ENCODE results near the gene NUP210L.

Gene NUP210L

DNA sequence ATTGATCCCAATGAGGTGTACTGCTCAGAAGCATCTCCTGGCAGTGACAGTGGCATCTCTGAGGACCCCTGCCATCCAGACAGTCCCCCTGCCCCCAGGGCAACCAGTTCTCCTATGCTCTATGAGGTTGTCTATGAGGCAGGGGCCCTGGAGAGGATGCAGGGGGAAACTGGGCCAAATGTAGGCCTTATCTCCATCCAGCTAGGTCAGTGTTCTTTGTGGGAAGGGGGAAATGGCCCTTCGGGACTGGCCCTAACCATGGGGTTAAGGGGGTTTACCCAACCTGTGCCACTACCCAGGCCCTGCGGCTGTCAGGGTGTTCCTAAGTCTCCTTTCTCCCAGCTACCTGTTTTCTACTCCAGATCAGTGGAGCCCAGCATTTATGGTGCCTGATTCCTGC is 185.9 kb downstream of the NUP210L start:
- Histone ChIP-seq H3K4me1 (ENCODE audit: control insufficient read depth, insufficient read depth, low read depth, low read length) (peaks cover 10% of the 10 kb centered on the region), H2AK5ac (ENCODE audit: low read length, severe bottlenecking) (peak overlapping the region; percentile 68), H3K4me3 (ENCODE audit: insufficient read depth in 1 of 2, low read depth in 1 of 2, low read length in 2 of 2) (peak overlapping the region in 1 of 2 experiments; percentile 95), H3K4ac (ENCODE audit: low read depth in 1 of 2, low read length in 2 of 2) (no peak overlapping the region), H3K4me2 (ENCODE audit: low read length, poor library complexity, severe bottlenecking) (no peak overlapping the region), H3K9me3 (ENCODE audit: control insufficient read depth, low read length) (no peaks in the 10 kb centered on the region), H3K23ac (ENCODE audit: low read length in 2 of 2) (peak overlapping the region in 1 of 2 experiments; percentile 27), H3K36me3 (ENCODE audit: control insufficient read depth in 1 of 2, insufficient read depth in 2 of 2, low read depth in 1 of 2, low read length in 2 of 2) (peaks cover 14 to 16% of the 10 kb centered on the region in 2 experiments), H3K27ac (ENCODE audit: low read length, poor library complexity, severe bottlenecking) (no peak overlapping the region), H2AFZ (ENCODE audit: low read depth, low read length) (no peak overlapping the region), H2BK15ac (ENCODE audit: low read depth, poor library complexity, severe bottlenecking) (no peak overlapping the region), H3K9ac (ENCODE audit: low read length) (no peak overlapping the region), H3K18ac (ENCODE audit: low read depth in 1 of 2, low read length in 2 of 2) (no peak overlapping the region), H3K14ac (ENCODE audit: low read length in 2 of 2) (no peak overlapping the region), H2BK120ac (ENCODE audit: low read depth, low read length) (no peak overlapping the region), H4K8ac (ENCODE audit: low read length) (no peak overlapping the region), H4K91ac (ENCODE audit: low read length) (peak overlapping the region; percentile 56), H2BK5ac (ENCODE audit: low read depth, low read length, poor library complexity, severe bottlenecking) (no peak overlapping the region), H2BK12ac (ENCODE audit: low read length in 2 of 2) (no peak overlapping the region), H3K27me3 (ENCODE audit: control insufficient read depth in 1 of 2, insufficient read depth in 1 of 2, low read length in 2 of 2) (no peaks in the 10 kb centered on the region), H3K79me1 (replicated peaks; ENCODE audit: low read length, poor library complexity, severe bottlenecking) (peaks cover 10% of the 10 kb centered on the region)
- 100% methylated on average over 2 of the region's 2 CpGs for WGBS
- DNase-seq: no peak

DNA sequence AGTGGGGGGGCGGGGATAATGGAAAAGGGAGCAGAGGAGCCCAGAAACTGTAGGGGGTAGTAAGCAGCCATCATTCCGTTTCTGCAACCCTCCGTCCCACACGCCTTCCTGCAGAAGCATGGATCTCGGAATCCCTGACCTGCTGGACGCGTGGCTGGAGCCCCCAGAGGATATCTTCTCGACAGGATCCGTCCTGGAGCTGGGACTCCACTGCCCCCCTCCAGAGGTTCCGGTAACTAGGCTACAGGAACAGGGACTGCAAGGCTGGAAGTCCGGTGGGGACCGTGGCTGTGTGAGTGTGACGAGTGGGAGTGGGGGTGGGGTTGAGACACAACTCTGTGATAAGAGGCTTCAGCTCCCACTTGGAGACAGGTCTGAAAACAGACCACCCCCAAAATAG is 186.5 kb downstream of the NUP210L start:
- Histone ChIP-seq H3K79me1 (replicated peaks; ENCODE audit: low read length, poor library complexity, severe bottlenecking) (peaks cover 10% of the 10 kb centered on the region), H3K27me3 (ENCODE audit: control insufficient read depth in 1 of 2, insufficient read depth in 1 of 2, low read length in 2 of 2) (no peaks in the 10 kb centered on the region), H2BK15ac (ENCODE audit: low read depth, poor library complexity, severe bottlenecking) (no peak overlapping the region), H2BK12ac (ENCODE audit: low read length in 2 of 2) (peak overlapping the region in 1 of 2 experiments; percentile 21), H3K9me3 (ENCODE audit: control insufficient read depth, low read length) (no peaks in the 10 kb centered on the region), H3K4me1 (ENCODE audit: control insufficient read depth, insufficient read depth, low read depth, low read length) (peaks cover 10% of the 10 kb centered on the region), H3K36me3 (ENCODE audit: control insufficient read depth in 1 of 2, insufficient read depth in 2 of 2, low read depth in 1 of 2, low read length in 2 of 2) (peaks cover 8 to 10% of the 10 kb centered on the region in 2 experiments), H3K4me3 (ENCODE audit: insufficient read depth in 1 of 2, low read depth in 1 of 2, low read length in 2 of 2) (peak overlapping the region in 1 of 2 experiments; percentile 95), H3K23ac (ENCODE audit: low read length in 2 of 2) (no peak overlapping the region), H4K91ac (ENCODE audit: low read length) (peak overlapping the region; percentile 74), H3K4me2 (ENCODE audit: low read length, poor library complexity, severe bottlenecking) (peak overlapping the region; percentile 72), H3K14ac (ENCODE audit: low read length in 2 of 2) (peak overlapping the region in 1 of 2 experiments; percentile 18), H2AFZ (ENCODE audit: low read depth, low read length) (no peak overlapping the region), H3K4ac (ENCODE audit: low read depth in 1 of 2, low read length in 2 of 2) (peak overlapping the region; percentile 69 to 94), H3K9ac (ENCODE audit: low read length) (peak overlapping the region; percentile 89), H4K8ac (ENCODE audit: low read length) (peak overlapping the region; percentile 97), H2AK5ac (ENCODE audit: low read length, severe bottlenecking) (peak overlapping the region; percentile 11), H3K27ac (ENCODE audit: low read length, poor library complexity, severe bottlenecking) (no peak overlapping the region), H3K18ac (ENCODE audit: low read depth in 1 of 2, low read length in 2 of 2) (no peak overlapping the region), H2BK120ac (ENCODE audit: low read depth, low read length) (no peak overlapping the region), H2BK5ac (ENCODE audit: low read depth, low read length, poor library complexity, severe bottlenecking) (no peak overlapping the region)
- 96% methylated on average over 13 of the region's 13 CpGs for WGBS
- DNase-seq: no peak

DNA sequence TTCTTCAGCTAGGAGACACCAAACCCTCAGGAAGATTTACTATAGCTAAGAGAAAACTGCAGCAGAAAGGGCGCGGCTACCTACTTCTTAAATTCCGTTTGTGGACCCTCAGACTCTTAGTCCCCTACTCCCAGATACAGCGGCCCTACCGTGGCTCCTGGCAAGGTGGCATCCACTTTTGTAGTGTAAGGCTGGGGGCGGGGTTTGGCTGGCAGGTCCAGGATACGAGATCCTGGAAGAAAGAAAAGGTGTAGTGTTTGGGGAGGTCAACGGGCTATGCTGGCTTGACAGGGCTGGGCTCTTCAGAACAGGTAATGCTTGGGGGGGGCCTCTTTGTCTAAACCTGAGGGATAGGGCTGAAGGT is 186.9 kb downstream of the NUP210L start:
- peak overlapping the region; percentile 72 for H3K4me2 ChIP-seq (ENCODE audit: low read length, poor library complexity, severe bottlenecking)
- peak overlapping the region in 1 of 2 experiments; percentile 67 for H3K18ac ChIP-seq (ENCODE audit: low read depth in 1 of 2, low read length in 2 of 2)
- H2AFZ ChIP-seq (ENCODE audit: low read depth, low read length): peak overlapping the region; percentile 66
- peak overlapping the region; percentile 61 to 63 for H2BK12ac ChIP-seq (ENCODE audit: low read length in 2 of 2)
- H3K4me1 ChIP-seq (ENCODE audit: control insufficient read depth, insufficient read depth, low read depth, low read length): peaks cover 10% of the 10 kb centered on the region
- no peaks in the 10 kb centered on the region for H3K27me3 ChIP-seq (ENCODE audit: control insufficient read depth in 1 of 2, insufficient read depth in 1 of 2, low read length in 2 of 2)
- DNase-seq: no peak
- H3K27ac ChIP-seq (ENCODE audit: low read length, poor library complexity, severe bottlenecking): peak overlapping the region; percentile 44
- H4K8ac ChIP-seq (ENCODE audit: low read length): peak overlapping the region; percentile 97
- H2BK120ac ChIP-seq (ENCODE audit: low read depth, low read length): peak overlapping the region; percentile 71
- 45% methylated on average over 6 of the region's 8 CpGs for WGBS
- H2AK5ac ChIP-seq (ENCODE audit: low read length, severe bottlenecking): no peak overlapping the region
- H2BK15ac ChIP-seq (ENCODE audit: low read depth, poor library complexity, severe bottlenecking): no peak overlapping the region
- H3K36me3 ChIP-seq (ENCODE audit: control insufficient read depth in 1 of 2, insufficient read depth in 2 of 2, low read depth in 1 of 2, low read length in 2 of 2): peaks cover 4 to 6% of the 10 kb centered on the region in 2 experiments
- peak overlapping the region; percentile 89 for H3K9ac ChIP-seq (ENCODE audit: low read length)
- H4K91ac ChIP-seq (ENCODE audit: low read length): peak overlapping the region; percentile 74
- H3K79me1 ChIP-seq (replicated peaks; ENCODE audit: low read length, poor library complexity, severe bottlenecking): peaks cover 10% of the 10 kb centered on the region
- no peak overlapping the region for H3K23ac ChIP-seq (ENCODE audit: low read length in 2 of 2)
- peak overlapping the region; percentile 69 to 94 for H3K4ac ChIP-seq (ENCODE audit: low read depth in 1 of 2, low read length in 2 of 2)
- no peaks in the 10 kb centered on the region for H3K9me3 ChIP-seq (ENCODE audit: control insufficient read depth, low read length)
- no peak overlapping the region for H3K14ac ChIP-seq (ENCODE audit: low read length in 2 of 2)
- peak overlapping the region; percentile 43 to 95 for H3K4me3 ChIP-seq (ENCODE audit: insufficient read depth in 1 of 2, low read depth in 1 of 2, low read length in 2 of 2)
- no peak overlapping the region for H2BK5ac ChIP-seq (ENCODE audit: low read depth, low read length, poor library complexity, severe bottlenecking)

DNA sequence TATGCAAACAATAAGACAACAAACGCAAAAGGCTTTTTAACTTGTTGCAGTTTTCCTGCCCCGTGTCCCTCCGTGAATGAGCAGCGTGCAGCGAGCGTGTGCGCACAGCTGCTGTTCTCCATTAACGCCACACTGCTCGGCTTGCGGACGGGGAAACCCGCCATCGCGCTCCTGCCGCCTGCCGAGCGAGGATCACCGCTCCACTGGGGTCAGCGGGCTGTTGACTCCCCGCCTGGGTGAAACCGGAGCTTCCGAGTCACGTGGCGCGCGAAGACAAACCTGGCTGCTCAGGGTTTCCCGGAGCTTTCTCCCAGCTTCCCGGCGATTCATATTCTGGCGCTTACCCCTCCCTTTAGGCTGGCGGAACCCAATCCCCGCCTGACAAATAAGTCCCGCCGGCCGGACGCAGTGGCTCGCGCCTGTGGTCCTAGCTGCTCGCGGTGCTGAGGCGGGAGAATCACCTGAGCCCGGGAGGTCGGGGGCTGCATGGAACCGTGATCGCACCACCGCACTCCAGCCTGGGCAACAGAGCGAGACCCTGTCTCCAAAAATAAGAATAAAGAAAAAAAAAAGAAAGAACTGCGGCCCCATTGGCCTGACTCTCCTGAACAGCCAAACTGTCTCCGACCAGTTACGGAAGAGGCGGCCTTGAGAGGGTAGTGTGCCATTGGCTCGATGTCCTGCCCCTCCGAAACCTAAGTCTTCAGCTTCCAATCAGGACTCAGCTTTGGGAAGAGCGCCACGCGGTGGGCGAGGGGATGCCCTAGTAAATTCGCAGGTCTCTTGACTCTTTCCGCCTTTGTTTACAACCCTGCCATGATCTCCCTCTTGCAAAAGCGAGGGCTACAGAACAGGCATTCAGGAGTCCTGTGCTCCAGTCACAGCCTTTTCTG is 187.5 kb downstream of the NUP210L start, which contains the start of gene CREB3L4:
TSS of gene CREB3L4 (plus strand) at position 796 of the 893 bp plus-strand sequence. CDS start 624 bp downstream, outside the sequence.
- Histone ChIP-seq H2AK5ac (ENCODE audit: low read length, severe bottlenecking) (peak within 1 kb of the TSS; percentile 11), H3K18ac (ENCODE audit: low read depth in 1 of 2, low read length in 2 of 2) (peak within 1 kb of the TSS; percentile 67 to 89), H3K79me1 (replicated peaks; ENCODE audit: low read length, poor library complexity, severe bottlenecking) (peaks cover 10% of the 10 kb centered on the region), H4K91ac (ENCODE audit: low read length) (peak within 1 kb of the TSS; percentile 74), H3K9ac (ENCODE audit: low read length) (peak within 1 kb of the TSS; percentile 89), H3K14ac (ENCODE audit: low read length in 2 of 2) (peak within 1 kb of the TSS in 1 of 2 experiments; percentile 72), H3K4me1 (ENCODE audit: control insufficient read depth, insufficient read depth, low read depth, low read length) (peaks cover 12% of the 10 kb centered on the region), H3K9me3 (ENCODE audit: control insufficient read depth, low read length) (no peaks in the 10 kb centered on the region), H3K27ac (ENCODE audit: low read length, poor library complexity, severe bottlenecking) (peak within 1 kb of the TSS; percentile 90), H2BK120ac (ENCODE audit: low read depth, low read length) (peak within 1 kb of the TSS; percentile 85), H3K4me3 (ENCODE audit: insufficient read depth in 1 of 2, low read depth in 1 of 2, low read length in 2 of 2) (peak within 1 kb of the TSS; percentile 70 to 95), H2AFZ (ENCODE audit: low read depth, low read length) (peak within 1 kb of the TSS; percentile 86), H3K4me2 (ENCODE audit: low read length, poor library complexity, severe bottlenecking) (peak within 1 kb of the TSS; percentile 72), H3K36me3 (ENCODE audit: control insufficient read depth in 1 of 2, insufficient read depth in 2 of 2, low read depth in 1 of 2, low read length in 2 of 2) (no peaks in the 10 kb centered on the region), H4K8ac (ENCODE audit: low read length) (peak within 1 kb of the TSS; percentile 97), H2BK15ac (ENCODE audit: low read depth, poor library complexity, severe bottlenecking) (no peak within 1 kb of the TSS), H3K23ac (ENCODE audit: low read length in 2 of 2) (no peak within 1 kb of the TSS), H2BK12ac (ENCODE audit: low read length in 2 of 2) (peak within 1 kb of the TSS; percentile 61 to 63), H3K4ac (ENCODE audit: low read depth in 1 of 2, low read length in 2 of 2) (peak within 1 kb of the TSS; percentile 69 to 94), H2BK5ac (ENCODE audit: low read depth, low read length, poor library complexity, severe bottlenecking) (peak within 1 kb of the TSS; percentile 24), H3K27me3 (ENCODE audit: control insufficient read depth in 1 of 2, insufficient read depth in 1 of 2, low read length in 2 of 2) (no peaks in the 10 kb centered on the region)
- WGBS: 2% methylated on average over 56 of the region's 60 CpGs
- DNase-seq: peak; percentile 99

Measured in mesenchymal stem cell (in vitro differentiated cells and primary cell).